NCI-H226 (cell line): ENCODE measurements around the gene VPS26A.
A peak's percentile ranks its signal among the peaks of the same experiment; 100 is the strongest.

ENCODE experiments used
- DNase-seq: peaks from one replicate; pipeline ENCODE4 v3.0.0-alpha.2; 2015

Gene VPS26A

GRCh38 chr10:69123747-69124562 is at the start of gene VPS26A:
VPS26A (plus strand) TSS chr10:69124178; CDS start chr10:69124278, 100 bp downstream.
- peak; percentile 93 for DNase-seq

- DNase-seq, result no peak
These were observed 49.4 kb upstream of the VPS26A start for GRCh38 chr10:69074532-69074931.

DNA sequence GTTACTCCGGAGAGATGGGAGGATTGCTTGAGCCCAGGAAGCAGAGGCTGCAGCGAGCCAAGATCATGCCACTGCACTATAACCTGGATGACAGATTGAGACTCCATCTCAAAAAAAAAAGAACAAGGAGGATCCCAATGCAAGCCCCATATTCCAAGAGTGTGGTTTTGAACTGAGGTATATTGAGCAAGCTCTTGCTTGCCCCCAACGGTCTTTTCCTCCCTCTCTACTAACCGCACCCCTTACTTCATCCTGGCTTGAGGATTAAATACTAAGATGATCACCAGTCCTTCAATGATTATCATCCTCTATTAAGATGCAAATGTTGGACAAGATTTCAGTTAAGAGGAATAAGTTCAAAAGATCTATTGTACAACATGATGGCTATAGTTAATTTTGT is 48.5 kb upstream of the VPS26A start:
- no peak for DNase-seq

- DNase-seq, result no peak
These were observed 45.7 kb upstream of the VPS26A start for GRCh38 chr10:69078311-69078710.

DNA sequence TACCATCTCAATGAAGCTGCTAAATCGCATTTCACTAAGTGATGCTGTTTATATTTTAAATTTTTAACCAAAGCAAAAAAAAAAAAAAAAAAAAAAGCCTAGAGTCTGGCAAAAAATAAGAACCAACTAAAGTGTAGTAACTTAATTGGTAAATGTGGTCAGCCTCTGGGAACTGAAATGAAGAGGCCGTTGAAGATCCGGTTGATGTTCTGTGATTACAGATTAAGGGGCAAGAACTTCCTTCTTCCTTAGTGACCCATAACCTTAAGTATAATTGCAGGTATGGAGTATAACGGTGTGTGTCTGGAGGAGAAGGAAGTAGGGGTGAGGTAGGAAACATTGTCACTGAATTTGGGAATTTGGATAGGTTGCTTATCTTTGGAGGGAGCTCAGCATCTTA is 43.8 kb upstream of the VPS26A start:
- no peak for DNase-seq

- no peak for DNase-seq
These were observed 37.9 kb upstream of the VPS26A start for GRCh38 chr10:69086001-69086509.

DNA sequence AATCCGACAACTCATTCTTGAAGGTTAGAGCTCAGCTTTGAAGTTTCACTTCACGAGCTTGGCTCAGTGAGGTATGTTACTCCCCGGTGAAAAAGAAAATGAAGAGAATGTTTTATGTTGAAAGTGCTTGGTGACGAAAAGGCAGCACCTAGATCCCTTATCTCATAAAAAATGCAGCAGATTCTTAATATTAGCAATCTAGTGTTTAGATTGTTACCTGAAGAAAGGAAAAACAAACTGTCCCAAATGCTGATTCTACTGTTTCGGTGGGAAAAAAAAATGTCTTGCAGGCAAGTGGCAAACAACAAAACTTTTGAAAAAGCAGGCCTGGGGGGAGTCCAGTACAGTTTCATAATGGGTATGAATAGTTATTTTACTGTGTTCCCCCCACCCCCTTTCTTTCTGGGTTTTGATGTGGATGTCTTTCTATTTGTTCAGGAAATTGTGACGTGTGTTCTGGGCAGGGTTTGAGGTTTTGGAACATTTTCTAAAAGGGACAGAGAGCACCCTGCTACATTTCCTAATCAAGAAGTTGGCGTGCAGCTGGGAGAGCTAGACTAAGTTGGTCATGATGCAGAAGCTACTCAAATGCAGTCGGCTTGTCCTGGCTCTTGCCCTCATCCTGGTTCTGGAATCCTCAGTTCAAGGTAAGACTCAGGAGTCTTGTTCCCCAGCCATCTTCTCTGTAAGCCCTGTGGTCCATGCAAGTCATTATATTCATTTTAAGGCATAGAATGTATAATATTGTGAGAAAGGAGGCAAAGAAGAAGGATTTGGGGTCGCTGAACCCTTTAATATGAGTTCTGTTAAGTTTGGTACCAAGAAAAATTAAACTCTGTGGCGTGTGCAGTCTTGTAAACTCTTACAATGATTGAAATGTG is 36.1 kb upstream of the VPS26A start, which contains the start of gene SRGN:
Gene SRGN (plus strand): TSS at position 514 of the 881 bp plus-strand sequence. CDS start 55 bp downstream, at position 569.
- no peak for DNase-seq

- DNase-seq, result no peak
These were observed 35.6 kb upstream of the VPS26A start for GRCh38 chr10:69088471-69088769.

DNA sequence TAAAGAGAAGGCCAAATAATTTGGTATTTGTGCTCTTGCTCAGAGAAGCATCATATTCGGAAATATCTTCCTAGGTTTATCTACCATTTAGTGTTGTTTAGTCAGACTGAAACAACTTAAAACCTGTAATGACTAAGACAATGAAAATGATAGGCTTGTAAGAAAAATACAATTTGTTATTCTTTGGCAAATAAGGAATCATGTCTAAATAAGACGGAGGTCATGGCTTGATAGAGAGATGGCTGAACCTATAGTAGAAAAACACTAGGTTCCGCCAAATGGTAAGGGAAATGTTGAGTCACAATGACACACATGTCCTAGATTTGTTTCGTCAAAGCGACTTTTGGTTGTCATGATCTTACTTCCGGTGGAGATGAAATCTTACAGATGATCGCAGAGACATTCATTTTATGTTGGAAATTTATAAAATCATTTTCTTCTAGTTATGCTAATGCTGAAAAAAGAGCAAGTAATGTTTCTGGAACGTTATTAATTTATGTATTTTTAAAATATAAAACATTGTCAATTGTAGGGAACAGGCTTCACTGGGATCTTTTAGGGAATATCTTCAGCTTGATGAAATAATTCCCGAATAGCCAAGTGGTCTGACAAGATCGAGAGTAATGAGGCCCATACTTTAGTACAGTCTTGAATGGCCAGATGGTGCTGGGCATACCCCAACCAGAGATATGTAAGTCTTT is 35.0 kb upstream of the VPS26A start:
- peak; percentile 22 for DNase-seq

DNA sequence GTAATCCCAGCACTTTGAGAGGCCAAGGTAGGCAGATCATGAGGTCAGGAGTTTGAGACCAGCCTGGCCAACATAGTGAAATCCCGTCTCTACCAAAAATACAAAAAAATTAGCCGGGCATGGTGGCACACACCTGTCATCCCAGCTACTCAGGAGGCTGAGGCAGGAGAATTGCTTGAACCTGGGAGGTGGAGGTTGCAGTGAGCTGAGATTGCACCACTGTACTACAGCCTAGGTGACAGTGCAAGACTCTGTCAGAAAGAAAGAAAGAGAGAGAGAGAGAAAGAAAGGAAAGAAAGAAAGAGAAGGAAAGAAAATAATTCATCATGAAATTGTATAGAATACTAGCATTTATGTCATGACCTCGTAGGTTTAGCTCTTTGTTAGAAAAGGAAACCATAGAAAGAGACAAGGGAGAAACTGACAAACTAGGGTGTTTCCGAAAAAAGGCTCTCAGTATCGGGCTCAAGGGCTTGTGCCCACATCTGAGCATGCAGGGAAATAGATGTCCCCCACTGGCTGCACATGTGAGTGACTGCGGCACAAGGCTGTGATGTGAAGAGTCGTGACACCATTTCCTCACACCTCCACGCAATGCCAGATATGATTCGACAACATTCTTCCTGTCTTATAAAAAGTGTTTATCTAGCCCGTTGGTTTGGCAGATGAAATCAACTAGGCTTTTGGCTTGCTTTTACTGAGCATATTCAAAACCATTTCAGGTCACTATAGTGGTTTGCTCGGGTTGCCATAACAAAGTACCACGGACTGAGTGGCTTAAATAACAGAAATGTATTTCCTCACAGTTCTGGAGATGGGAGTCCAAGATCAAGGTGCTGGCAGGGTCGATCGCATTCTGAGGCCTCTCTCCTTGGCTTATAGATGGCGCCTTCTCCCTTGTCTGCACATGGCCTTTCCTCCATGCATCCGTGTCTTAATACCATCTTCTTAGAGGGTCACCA is 34.1 kb upstream of the VPS26A start:
- DNase-seq, result peak; percentile 51

- no peak for DNase-seq
These were observed 33.3 kb upstream of the VPS26A start for GRCh38 chr10:69090685-69091084.

- no peak for DNase-seq
These were observed 32.8 kb upstream of the VPS26A start for GRCh38 chr10:69091143-69091651.

- DNase-seq, result peak; percentile 70
These were observed 30.8 kb upstream of the VPS26A start for GRCh38 chr10:69092959-69093850.

DNA sequence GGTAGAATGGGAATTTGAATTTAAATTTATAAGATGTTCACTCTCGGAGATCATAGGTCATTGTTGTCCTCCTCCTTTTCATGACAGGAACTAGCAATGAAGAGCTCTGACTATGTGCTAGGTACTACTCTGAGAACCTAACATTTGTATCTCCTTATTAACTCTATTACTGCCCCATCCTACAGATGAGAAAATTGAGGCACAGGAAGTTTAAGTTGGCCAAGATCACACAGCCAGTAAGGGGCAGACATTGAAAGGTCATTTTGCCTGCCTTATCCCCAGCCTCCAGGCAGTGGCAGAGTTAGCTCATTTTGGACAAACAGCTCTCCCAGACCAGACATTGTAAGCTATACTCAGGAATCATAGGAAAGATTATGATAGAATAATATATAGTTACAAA is 30.0 kb upstream of the VPS26A start:
- peak; percentile 33 for DNase-seq

- no peak for DNase-seq
These were observed 27.9 kb upstream of the VPS26A start for GRCh38 chr10:69096045-69096444.

- DNase-seq, result no peak
These were observed 26.2 kb upstream of the VPS26A start for GRCh38 chr10:69097729-69098128.

- DNase-seq, result no peak
These were observed 23.7 kb upstream of the VPS26A start for GRCh38 chr10:69100136-69100872.

DNA sequence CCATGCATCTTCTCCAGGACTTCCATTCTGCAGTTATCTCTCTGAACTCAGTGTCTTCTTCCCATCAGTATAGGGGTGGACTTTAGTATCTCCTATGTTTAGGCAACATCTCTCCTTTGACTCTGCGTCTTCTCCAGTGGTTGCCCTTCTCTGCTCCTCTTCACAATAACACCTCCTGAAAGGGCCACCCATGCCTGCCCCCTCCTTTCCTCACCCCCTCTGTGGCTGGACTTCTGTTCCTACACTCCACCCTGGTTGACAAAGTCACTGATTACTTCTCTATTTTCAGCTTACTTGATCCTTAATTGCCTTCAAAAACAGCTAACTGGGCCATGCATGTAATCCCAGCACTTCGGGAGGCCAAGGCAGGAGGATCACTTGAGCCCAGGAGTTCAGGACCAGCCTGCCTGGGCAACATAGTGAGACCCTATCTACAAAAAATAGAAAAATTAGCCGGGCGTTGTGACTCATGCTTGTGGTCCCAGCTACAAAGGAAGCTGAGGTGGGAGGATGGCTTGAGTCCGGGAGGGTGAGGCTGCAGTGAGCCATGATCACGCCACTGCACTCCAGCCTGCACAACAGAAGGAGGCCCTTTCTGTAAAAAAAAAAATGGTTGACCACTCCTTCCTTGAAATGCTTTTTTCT is 22.4 kb upstream of the VPS26A start:
- peak; percentile 54 for DNase-seq

- DNase-seq, result no peak
These were observed 21.5 kb upstream of the VPS26A start for GRCh38 chr10:69102440-69102839.
